NCI-H1694 treated with DMSO at 0.1 percent for 48 hours (cell line): ENCODE results near the gene NCOA6.
A peak's percentile ranks its signal among the peaks of the same experiment; 100 is the strongest.

Experiments used
- DNase-seq: peaks from one replicate; lab custom pipeline; 2025; lab: John Stamatoyannopoulos, UW

The NCOA6 gene

DNA sequence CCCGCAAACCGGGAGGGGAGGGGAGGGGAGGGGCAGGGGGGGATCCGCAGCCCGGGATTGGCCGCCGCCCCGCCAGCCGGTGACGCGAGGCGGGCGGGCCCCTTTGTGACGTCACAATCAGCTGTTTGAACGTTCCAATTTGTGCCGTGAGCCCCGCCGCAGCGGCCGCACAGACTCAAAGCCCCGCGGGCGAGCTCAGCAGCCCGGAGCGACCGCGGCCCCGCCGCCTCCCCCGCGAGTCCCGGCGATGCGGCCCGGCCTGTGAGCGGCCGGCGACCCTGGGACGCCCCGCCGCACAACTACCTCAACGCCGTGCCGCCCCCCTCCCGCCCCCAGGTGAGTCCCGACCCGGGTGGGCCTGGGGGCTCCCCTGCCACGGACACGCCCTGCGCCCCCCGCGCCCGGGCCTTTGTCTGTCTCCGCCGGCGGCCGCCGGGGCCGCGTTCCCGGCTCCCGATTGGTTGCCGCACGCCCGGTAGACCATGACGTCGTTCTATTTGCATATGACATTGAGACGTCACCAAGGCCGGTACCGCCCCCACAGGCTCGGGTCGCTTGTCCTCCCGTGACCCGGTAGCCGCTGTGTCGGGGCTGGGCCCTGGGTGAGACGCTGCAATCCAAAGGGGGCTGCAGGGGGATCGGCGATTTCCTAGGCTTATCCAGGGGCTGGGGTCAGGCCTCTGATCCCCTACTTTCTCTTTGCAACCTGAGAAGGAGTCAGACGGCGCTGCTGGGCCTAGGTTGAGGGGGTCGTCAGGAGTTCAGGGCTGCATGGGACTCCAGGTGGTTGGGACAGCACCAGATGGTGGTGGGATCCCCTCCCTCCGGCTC, 121.1 kb downstream of the NCOA6 start, which contains the start of gene TP53INP2:
Gene TP53INP2, plus strand, starts transcription at position 168 of the 831 bp plus-strand sequence. CDS start 4,396 bp downstream, outside the sequence.
- peak; percentile 75 for DNase-seq

DNA sequence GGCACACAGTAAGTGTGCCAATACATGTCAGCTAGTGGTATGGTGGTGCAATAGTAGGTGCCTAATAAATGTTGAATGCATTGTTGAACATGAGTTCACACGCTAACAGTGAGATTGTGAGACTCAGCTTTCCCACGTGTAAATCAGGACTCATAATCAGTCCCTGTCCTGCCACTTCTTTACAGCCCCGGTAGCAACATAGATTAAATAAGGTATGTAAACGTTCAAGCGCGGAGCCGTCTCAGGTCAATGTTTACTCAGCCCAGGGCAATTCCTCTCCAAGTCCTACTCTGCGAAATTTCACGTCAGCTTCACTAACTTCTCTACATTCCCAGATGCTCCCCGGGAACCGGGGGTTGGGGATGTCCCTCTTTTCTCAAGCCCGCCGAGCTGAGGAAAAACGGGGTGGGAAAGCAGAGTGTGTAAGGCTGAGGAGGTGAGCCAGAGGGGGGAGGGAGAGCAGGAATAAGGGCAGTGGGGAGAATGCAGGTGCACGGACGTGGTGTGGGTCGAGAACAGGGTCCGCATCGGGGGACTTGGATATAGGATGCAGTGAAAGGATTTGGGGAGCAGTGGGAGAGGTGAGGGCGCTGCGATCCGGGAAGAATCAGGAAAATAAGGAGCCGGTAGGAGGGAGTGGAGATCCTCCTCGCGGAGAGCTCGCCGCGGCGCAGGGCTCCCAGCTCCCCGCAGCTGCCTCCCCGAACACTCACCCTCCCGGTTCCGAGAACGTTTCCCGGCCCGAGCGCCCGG, 121.9 kb downstream of the NCOA6 start:
- DNase-seq = no peak

DNA sequence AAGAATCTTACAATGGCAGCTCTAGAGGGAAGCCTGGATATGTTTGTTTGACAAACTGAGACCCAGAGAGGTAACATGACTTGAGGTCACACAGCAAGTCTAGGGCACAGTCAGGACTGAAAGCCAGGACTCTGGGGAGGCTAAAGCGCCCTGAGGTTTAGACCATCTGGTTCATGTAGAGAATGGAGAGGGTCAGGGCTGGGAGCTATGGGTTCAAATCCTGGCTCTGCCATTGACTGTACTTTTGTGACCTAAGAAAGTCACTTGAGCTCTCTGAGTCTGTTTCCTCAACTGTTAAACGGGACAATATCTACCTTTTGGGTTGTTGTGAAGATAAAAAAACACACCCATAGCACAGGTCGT, 122.4 kb downstream of the NCOA6 start:
- DNase-seq = no peak

DNA sequence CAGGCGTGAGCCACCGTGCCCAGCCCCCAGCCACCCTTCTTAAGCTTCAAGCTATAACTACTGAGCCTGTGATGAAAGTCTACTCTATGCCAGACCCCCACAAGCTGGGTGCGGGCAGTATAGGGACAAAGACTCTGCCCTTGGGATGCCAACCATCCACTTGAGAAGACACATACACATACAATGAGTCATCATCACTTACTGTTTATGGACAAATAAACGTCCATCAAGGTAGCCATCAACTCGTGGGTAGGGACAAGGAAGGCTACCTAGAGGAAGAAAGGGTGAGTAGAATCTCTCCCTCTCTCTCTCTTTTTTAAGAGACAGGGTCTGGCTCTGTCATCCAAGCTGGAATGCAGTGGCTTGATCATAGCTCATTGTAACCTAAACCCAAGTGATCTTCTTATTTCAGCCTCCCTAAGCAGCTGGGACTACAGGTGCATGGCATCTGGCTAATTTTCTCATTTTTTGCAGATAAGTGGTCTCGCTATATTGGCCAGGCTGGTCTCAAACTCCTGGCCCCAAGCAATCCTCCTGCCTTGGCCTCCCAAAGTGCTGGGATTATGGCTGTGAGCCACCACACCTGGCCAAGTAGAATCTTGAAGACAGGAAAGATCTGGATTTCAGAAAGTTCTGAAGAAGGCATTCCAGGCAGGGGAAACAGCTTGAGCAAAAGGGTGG, 123.9 kb downstream of the NCOA6 start:
- no peak for DNase-seq

DNA sequence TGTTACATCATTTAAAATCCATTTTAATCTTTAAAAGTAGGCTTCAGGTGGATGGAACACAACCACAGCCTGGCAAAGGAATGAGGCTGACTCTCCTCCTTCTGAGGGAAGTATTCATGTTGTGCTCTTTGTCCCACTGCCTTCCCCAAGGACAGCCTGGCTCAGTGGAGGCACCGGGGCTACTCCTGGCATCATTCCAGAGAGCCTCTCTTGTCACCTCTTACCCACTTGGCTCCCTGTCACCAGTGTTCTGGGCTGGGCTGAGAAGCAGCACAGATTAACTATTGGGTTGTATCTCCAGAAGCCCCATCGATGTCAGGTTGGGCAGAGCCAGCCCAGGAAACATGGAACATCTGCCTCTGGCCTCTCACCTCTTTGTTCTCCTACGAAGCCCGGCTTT, 132.0 kb downstream of the NCOA6 start:
- no peak for DNase-seq

DNA sequence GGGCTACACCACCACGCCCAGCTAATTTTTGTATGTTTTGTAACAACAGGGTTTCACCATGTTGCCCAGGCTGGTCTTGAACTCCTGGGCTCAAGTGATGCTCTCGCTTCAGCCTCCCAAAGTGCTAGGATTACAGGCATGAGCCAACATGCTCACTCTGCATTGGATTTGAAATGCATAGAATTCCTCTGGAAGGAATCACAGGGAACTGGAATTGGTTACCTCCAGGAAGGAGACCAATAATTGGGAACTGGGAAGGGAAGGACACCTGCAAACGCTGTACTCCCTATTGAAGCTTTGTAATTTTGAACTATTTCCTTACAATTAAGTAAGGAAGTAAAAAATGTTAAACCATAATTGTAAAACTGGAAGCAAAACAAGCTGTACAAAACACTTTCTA, 133.6 kb downstream of the NCOA6 start:
- DNase-seq = no peak

DNA sequence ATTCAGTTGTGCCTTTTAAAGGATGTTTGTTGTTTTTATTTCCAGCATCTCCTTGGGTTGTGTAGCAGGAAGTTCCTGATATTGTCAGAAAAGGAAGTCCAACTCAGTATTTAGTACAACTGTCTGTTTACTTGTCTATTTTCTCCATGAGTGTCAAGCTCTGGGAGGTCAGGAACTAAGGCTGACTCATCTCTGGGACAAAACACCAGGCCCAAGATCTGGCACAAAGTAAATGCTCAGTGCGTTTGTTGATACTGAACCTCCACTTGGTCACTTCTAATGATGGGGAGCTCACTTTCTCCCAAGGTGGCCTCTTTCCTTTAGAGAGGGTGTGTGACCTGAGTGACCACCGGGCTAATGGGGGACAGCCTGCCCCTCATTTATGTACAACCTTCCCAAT, 136.0 kb downstream of the NCOA6 start:
- no peak for DNase-seq

DNA sequence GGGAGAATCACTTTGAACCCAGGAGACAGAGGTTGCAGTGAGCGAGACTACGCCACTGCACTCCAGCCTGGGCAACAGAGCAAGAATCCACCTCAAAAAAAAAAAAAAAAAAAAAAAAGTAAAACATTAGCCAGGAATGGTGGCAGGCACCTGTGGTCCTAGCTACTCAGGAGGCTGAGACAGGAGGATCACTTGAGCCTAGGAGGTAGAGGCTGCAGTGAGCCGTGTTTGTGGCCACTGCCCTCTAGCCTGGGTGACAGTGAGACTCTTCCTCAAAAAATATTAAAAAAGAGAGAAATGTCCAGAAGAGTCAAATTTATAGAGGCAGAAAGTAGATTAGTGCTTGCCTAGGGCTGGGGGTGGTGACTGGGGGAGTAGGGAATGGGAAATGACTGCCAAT, 141.8 kb downstream of the NCOA6 start:
- DNase-seq = no peak

DNA sequence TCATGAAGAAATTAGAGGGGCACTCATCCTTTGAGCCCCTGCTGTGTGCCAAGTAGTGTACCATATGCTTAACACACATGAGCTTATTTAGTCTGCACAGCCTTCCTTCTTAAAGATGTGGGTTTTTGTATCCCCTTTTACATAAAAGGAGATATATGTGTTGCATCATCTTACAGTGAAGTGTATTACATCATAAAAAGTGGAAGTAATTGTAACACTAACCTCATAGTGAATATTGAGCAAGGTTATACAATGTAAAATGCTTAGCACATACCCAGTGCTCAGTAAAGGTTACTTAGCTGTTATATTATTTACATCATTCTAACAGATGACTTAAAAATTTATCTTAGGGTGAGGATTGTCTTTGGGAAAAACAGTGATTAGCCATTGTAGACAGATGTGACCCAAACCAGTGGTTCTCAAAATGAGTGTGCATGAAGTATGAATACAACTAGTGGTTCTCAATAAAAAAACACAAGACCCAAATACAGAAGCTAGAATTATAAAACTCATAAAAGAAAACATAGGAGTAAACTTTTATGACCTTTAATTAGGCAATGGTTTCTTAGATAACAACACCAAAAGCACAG, 144.8 kb downstream of the NCOA6 start:
- no peak for DNase-seq

DNA sequence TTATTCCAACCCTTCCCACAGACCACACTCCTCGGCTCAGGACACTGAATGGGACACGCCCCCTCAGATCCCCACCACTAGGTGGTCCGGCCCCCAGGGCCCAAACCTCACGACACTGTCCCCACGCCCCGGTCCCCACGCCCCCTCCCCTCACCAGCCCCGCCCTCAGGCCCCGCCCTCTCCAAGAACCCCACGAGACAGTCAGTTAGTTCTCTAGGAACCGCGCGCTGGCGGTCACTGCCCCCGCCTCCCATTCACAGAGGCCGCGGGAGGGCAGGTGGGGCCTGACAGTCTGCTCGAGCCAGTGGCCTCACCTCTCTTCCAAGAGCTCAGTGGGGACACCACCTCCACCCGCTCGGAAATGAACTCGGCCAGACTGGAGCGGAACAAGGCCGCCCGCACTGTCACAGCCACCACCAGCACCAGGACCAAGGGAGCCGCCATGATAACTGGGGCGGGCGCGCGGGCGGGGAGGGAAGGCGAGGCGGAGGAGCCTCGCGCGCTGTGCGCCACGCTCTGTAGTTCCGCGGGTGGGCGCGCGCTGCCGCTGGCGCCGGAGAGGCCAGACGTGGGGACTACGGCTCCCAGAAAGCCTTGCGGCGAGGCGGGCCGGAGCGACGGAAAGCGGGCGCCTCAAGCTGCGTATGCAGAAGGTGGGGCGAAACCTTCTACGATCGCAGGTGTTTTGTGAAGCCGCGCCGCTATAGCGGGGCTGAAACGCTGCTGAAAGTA, 148.6 kb downstream of the NCOA6 start, which contains the start of gene PIGU:
Gene PIGU, minus strand, starts transcription at position 451 of the 732 bp plus-strand sequence. Its CDS starts 7 bp downstream, at position 444.
- peak; percentile 90 for DNase-seq

DNA sequence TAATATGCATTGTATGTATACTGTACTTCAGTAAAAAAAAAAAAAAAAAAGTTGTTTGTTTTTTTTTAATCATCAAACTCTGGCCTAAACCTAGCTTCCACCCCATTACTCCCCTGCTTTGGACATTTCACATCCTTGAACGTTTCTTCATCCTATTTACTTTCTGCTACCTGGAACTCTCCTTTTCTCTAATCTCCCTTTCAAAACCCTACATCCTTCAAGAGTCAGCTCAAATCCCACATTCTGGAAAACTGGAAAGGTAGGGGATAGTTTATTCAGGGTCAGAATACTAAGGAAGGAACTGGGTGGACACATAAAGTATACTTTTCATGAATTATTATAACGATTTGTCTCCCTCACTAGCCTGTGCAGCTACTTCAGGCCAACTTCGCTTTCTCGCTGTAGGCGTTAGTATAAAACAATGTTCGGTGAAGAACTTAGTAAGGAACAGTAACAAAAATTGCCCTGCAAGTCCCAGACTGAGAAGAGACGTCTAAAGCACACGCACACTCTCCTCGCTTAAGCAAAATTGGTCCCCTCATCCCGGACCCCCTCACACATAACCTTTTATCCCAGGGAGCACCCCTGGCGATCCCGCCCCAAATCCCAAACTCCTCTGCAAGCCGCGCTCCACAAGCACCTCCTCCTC, 149.3 kb downstream of the NCOA6 start:
- no peak for DNase-seq

DNA sequence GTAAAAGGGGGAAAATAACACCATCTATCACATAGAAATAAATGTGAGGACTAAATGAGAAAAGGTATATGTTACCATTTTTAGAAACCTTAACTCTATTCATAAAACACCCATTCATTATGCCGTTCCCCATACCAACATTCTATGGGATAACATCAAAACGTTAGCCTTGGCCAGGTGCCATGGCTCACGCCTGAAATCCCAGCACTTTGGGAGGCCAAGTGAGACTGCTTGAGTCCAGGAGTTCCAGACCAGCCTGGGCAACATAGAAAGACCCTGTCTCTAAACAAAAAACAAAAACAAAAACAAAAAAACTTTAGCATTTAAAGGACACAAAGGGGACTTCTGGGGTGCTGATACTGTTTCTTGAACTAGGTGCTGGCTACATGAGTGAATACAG, 149.9 kb downstream of the NCOA6 start:
- DNase-seq = no peak

DNA sequence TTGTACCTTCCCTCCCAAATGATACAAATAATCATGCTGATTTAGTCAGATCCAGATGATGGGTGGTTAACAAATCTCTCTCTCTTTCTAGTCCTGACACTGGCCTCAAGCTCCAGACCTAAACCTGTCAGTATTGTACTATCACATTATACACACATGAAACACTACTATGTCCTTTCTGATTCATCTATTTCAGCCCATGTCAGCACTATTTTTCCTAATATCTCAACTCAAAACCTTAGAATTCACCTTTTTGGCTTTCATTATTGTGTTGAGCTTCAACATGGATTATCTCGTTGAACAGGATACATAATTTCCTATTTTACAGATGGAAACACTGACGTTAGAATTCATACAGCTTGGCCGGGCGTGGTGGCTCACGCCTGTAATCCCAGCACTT, 152.0 kb downstream of the NCOA6 start:
- DNase-seq = no peak

DNA sequence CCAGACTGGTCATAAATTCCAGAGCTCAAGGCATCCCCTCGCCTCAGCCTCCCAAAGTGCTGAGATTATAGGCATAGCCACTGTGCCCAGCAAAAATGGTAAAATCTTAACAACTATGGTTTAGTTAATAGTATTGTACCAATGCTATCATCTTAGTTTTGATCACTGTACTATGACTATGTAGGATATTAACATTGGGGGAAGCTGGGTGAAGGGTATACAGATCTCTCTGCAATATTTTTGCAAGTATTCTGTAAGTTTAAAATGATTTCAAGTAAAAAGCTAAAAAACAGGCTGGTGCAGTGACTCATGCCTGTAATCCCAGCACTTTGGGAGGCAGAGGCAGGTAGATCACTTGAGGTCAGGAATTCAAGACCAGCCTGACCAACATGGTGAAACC, 156.4 kb downstream of the NCOA6 start:
- no peak for DNase-seq
